Sigmoid colon (tissue), 7 donors: ENCODE results near the gene EPOP. TPM values are rescaled to one million over a fixed set of nuclear protein-coding genes. Genes with fewer than 3 reads are reported as not detected.

ENCODE experiments used
- DNase-seq: peaks from one replicate; pipeline ENCODE4 v3.0.0-alpha.2; 2019
- H3K27ac ChIP-seq, 4 donors: fragments of 200-600 bp; sonication (generic); one replicate each; pipeline ENCODE4 v1.5.1; 2016 to 2019; ENCODE audit warnings: mild to moderate bottlenecking in 1 of 4
- H3K27me3 ChIP-seq, 3 donors: fragments of 200-600 bp; sonication (generic); one replicate each; pipeline ENCODE4 v1.5.1; 2019; ENCODE audit warnings: mild to moderate bottlenecking in 1 of 3
- H3K36me3 ChIP-seq, 4 donors: fragments of 200-600 bp; sonication (generic); one replicate each; pipeline ENCODE4 v1.5.1; 2016 to 2019
- H3K4me1 ChIP-seq, 4 donors: fragments of 200-600 bp; sonication (generic); one replicate each; pipeline ENCODE4 v1.5.1; 2017 to 2019
- H3K4me3 ChIP-seq, 4 donors: fragments of 200-600 bp; sonication (generic); one replicate each; pipeline ENCODE4 v1.5.1; 2017 to 2019; ENCODE audit warnings: mild to moderate bottlenecking in 2 of 4, moderate library complexity in 1 of 4
- H3K9me3 ChIP-seq, 4 donors: fragments of 200-600 bp in 3 of 4; sonication (generic) in 3 of 4; one replicate each; pipeline versions ENCODE4 v1.5.1 to v1.6.1; 2013 to 2019
- EP300 ChIP-seq, 4 donors: sonication (generic); formaldehyde crosslinking; IDR thresholded peaks; one replicate each; pipeline ENCODE4 v1.6.1; 2017; ENCODE audit warnings: antibody characterized with exemption in 4 of 4
- POLR2A ChIP-seq, 2 donors: fragments of 450-650 bp; IDR thresholded peaks; one replicate each; pipeline ENCODE4 v1.6.1; 2016; ENCODE audit warnings: antibody characterized with exemption in 2 of 2, mild to moderate bottlenecking in 2 of 2, moderate library complexity in 2 of 2
- POLR2AphosphoS5 ChIP-seq, 4 donors: sonication (generic); formaldehyde crosslinking; IDR thresholded peaks; one replicate each; pipeline ENCODE4 v1.6.1; 2017; ENCODE audit warnings: antibody characterized with exemption in 4 of 4
- WGBS, 2 donors: extraction: QIAGEN DNeasy Blood & Tissue Kit; methylation state at CpG; one replicate each; pipeline ENCODE4 v1.1.7; 2013; 5-methylcytosine and 5-hydroxymethylcytosine counted together
- intact Hi-C: fragments of 100-400 bp; cut with DNase I; formaldehyde crosslinking; loops from one replicate; pipeline ENCODE4 v1.15.1; 2023
- polyA plus RNA-seq, 3 donors: library from polyadenylated mRNA; stranded (reverse); fragments of 200-250 nt; gene quantifications; one replicate each; pipeline ENCODE4 v1.2.3, GENCODE V29; 2013
- total RNA-seq, 4 donors: library from RNA; depleted of rRNA; stranded (reverse); fragments of >200 nt; gene quantifications; one replicate each; pipeline ENCODE4 v1.1.0, GENCODE V29; 2016
- TF ChIP-seq, protein P1 (sequence below), 4 experiments: fragments of 450-650 bp in 3 of 4; fragments of 200-600 bp in 1 of 4; IDR thresholded peaks; one replicate each; pipeline ENCODE4 v1.5.1; 2016 to 2019; ENCODE audit warnings: antibody characterized with exemption in 4 of 4, mild to moderate bottlenecking in 3 of 4, moderate library complexity in 2 of 4
- donor health status: healthy with polysubstance abuse.
- donor health status: Bipolar disorder and iron deficiency.
- donor health status: healthy.

Gene EPOP
- total and polyA plus RNA-seq, 7 donors: 0.36 to 2.8 (median 2.0) TPM; not detected in 2

DNA sequence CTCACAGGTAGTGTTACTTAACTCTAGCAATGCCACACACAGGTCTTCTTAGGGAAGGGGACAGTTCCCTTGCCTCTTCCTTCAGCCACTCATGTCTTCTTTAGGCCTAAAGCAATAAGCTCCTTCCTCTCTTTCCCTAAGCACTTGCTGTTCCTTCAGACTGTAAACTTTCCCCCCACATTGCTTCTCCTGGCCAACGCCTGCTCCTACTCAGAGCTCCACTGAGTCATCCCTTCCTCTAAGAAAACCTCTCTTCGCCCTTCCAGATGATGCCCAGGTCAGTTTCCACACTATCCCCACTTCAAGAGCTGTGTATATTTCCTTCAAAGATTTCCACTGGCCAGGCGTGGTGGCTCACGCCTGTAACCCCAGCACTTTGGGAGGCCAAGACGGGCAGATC lies 12.5 kb upstream of the EPOP start:
- H3K27ac ChIP-seq: no peak overlapping the region
- H3K4me3 ChIP-seq: no peak overlapping the region
- intact Hi-C loops: no loop called here
- no peaks in the 10 kb centered on the region for H3K9me3 ChIP-seq
- no peak for DNase-seq
- no peaks in the 10 kb centered on the region for H3K36me3 ChIP-seq
- no peaks in the 10 kb centered on the region for H3K27me3 ChIP-seq
- peaks cover 0 to 4% (median 0%) of the 10 kb centered on the region in 4 donors for H3K4me1 ChIP-seq
- 89 to 91% methylated on average over 5 of the region's 5 CpGs for WGBS, 2 donors
- TF ChIP-seq POLR2AphosphoS5 (IDR thresholded peaks at IDR 0.05): no peak
- no peak for TF ChIP-seq EP300 (IDR thresholded peaks at IDR 0.05)
- no peak for TF ChIP-seq POLR2A (IDR thresholded peaks at IDR 0.05)
- TF ChIP-seq, protein P1, sequence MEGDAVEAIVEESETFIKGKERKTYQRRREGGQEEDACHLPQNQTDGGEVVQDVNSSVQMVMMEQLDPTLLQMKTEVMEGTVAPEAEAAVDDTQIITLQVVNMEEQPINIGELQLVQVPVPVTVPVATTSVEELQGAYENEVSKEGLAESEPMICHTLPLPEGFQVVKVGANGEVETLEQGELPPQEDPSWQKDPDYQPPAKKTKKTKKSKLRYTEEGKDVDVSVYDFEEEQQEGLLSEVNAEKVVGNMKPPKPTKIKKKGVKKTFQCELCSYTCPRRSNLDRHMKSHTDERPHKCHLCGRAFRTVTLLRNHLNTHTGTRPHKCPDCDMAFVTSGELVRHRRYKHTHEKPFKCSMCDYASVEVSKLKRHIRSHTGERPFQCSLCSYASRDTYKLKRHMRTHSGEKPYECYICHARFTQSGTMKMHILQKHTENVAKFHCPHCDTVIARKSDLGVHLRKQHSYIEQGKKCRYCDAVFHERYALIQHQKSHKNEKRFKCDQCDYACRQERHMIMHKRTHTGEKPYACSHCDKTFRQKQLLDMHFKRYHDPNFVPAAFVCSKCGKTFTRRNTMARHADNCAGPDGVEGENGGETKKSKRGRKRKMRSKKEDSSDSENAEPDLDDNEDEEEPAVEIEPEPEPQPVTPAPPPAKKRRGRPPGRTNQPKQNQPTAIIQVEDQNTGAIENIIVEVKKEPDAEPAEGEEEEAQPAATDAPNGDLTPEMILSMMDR (IDR thresholded peaks at IDR 0.05): no peak

DNA sequence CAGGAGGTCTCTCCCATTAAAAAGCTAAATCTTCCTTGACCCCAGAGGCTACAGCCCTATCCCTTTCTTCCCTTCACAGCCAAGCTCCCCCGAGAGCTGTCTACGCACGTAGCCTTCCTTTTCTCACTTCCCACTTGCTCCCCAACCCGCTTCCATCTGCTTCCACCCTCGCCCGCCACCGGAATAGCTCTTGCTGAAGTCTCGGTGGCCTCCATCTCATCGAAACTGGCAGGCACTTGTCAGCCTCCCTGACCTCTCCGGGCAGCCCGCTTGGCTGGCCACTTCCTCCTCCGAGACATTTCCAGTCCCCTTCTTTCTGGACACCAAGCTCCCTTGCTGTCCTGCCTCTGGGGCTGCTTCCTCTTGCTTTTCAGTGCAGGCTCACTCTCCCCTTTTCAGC lies 10.7 kb upstream of the EPOP start:
- no peaks in the 10 kb centered on the region for H3K36me3 ChIP-seq
- intact Hi-C loops: no loop called here
- H3K4me3 ChIP-seq: no peak overlapping the region
- no peak for TF ChIP-seq EP300 (IDR thresholded peaks at IDR 0.05)
- no peak for TF ChIP-seq POLR2A (IDR thresholded peaks at IDR 0.05)
- TF ChIP-seq, protein P1 (IDR thresholded peaks at IDR 0.05): no peak
- TF ChIP-seq POLR2AphosphoS5 (IDR thresholded peaks at IDR 0.05): no peak
- peak overlapping the region in 1 of 4 donors; percentile 21 for H3K27ac ChIP-seq
- DNase-seq: no peak
- no peaks in the 10 kb centered on the region for H3K4me1 ChIP-seq
- H3K27me3 ChIP-seq: no peaks in the 10 kb centered on the region
- H3K9me3 ChIP-seq: no peaks in the 10 kb centered on the region
- WGBS, 2 donors: 80 to 88% methylated on average over 12 of the region's 12 CpGs

DNA sequence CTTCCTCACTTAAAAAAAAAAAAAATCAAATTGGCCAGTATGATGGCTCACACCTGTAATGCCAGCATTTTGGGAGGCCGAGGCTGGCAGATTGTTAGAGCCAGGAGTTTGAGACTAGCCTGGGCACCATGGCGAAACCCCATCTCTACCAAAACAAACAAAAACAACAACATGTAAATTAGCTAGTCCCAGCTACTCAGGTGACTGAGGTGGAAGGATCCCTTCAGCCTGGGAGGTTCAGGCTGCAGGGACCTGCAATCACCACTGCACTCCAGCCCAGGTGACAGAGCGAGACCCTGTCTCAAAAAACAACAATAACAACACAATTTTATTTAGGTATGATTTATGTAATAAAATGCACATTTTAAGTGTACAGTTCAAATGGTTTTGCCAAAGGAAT lies 6.3 kb upstream of the EPOP start:
- Histone ChIP-seq H3K27me3 (peaks cover 0 to 2% (median 1%) of the 10 kb centered on the region in 3 donors), H3K27ac (no peak overlapping the region), H3K36me3 (no peaks in the 10 kb centered on the region), H3K4me1 (peaks cover 0 to 10% (median 9%) of the 10 kb centered on the region in 4 donors), H3K9me3 (no peaks in the 10 kb centered on the region), H3K4me3 (no peak overlapping the region)
- TF ChIP-seq, protein P1 (IDR thresholded peaks at IDR 0.05): no peak
- TF ChIP-seq EP300 (IDR thresholded peaks at IDR 0.05) (no peak), POLR2AphosphoS5 (IDR thresholded peaks at IDR 0.05) (no peak), POLR2A (IDR thresholded peaks at IDR 0.05) (no peak)
- intact Hi-C loops: no loop called here
- DNase-seq: no peak
- WGBS, 2 donors: 84 to 87% methylated on average over 3 of the region's 3 CpGs

DNA sequence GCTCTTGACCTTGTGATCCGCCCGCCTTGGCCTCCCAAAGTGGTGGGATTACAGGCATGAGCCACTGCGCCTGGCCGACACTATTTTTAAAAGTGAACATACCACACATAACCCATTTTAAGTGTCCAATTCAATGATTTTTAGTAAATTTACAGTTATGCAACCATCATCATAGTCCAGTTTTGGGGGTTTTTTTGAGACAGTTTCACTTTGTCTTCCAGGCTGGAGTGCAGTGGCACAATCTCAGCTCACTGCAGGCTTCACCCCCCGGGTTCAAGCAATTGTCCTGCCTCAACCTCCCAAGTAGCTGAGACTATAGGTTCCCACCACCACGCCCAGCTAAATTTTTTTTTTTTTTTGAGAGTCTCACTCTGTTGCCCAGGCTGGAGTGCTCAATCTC lies 3.1 kb upstream of the EPOP start:
- no peaks in the 10 kb centered on the region for H3K9me3 ChIP-seq
- no peak overlapping the region for H3K4me3 ChIP-seq
- H3K4me1 ChIP-seq: peaks cover 0 to 37% (median 34%) of the 10 kb centered on the region in 4 donors
- H3K36me3 ChIP-seq: no peaks in the 10 kb centered on the region
- no peak overlapping the region for H3K27ac ChIP-seq
- intact Hi-C loops: loop anchor here (1.0 to 2.0 kb wide), 3 partner anchors 15 to 57 kb away; partner anchors contain the start of gene MLLT6
- 82 to 86% methylated on average over 6 of the region's 6 CpGs for WGBS, 2 donors
- TF ChIP-seq POLR2A (IDR thresholded peaks at IDR 0.05) (no peak), POLR2AphosphoS5 (IDR thresholded peaks at IDR 0.05) (no peak), EP300 (IDR thresholded peaks at IDR 0.05) (no peak)
- TF ChIP-seq, protein P1 (IDR thresholded peaks at IDR 0.05): no peak
- no peak for DNase-seq
- peaks cover 25 to 35% (median 34%) of the 10 kb centered on the region in 3 donors for H3K27me3 ChIP-seq
